CD4-positive, alpha-beta T cell (primary cell): ENCODE results near the gene FOSB. TPM values are rescaled to one million over a fixed set of nuclear protein-coding genes. Genes with fewer than 3 reads are reported as not detected.

Experiments used
- ATAC-seq: fragments of 200-7000 bp; cut with Tn5 transposase; one replicate; pipeline ENCODE4 v1.10.0; 2022; ENCODE audit warnings: mild to moderate bottlenecking; ENCODE audit not compliant: poor library complexity
- CTCF ChIA-PET: fragments of 350-600 bp; sonication (Branson Sonifier 250); formaldehyde crosslinking; loops from one replicate; lab custom pipeline; 2021; ENCODE audit warnings: antibody characterized with exemption, inconsistent platforms; lab: Charles Lee
- POLR2A ChIA-PET: fragments of 350-600 bp; sonication (Branson Sonifier 250); formaldehyde crosslinking; loops from one replicate; lab custom pipeline; 2021; ENCODE audit warnings: antibody characterized with exemption, inconsistent platforms; lab: Charles Lee
- DNase-seq, 14 experiments: peaks; one replicate each; pipeline ENCODE4 v3.0.0-alpha.2; 2013 to 2020; ENCODE audit warnings: mixed read lengths in 2 of 14
- H3K27ac ChIP-seq, 2 donors: one replicate each; pipeline versions ENCODE4 v1.5.1 to v1.7.0; 2013; ENCODE audit warnings: low read length in 2 of 2, low read depth in 1 of 2, mild to moderate bottlenecking in 1 of 2
- H3K27me3 ChIP-seq, 2 experiments: 1 replicate in 1 of 2; 2 replicates in 1 of 2; pipeline versions ENCODE4 v1.6.1 to v1.7.0; 2013; ENCODE audit warnings: low read length in 2 of 2, control low read depth in 1 of 2, mild to moderate bottlenecking in 1 of 2, moderate library complexity in 1 of 2; ENCODE audit not compliant: insufficient read depth in 2 of 2, control insufficient read depth in 1 of 2
- H3K36me3 ChIP-seq: one replicate; pipeline ENCODE4 v1.6.1; 2013; ENCODE audit warnings: low read length, control low read depth; ENCODE audit not compliant: insufficient read depth
- H3K4me1 ChIP-seq: one replicate; pipeline ENCODE4 v1.6.1; 2013; ENCODE audit warnings: low read length, control low read depth; ENCODE audit not compliant: insufficient read depth
- H3K4me3 ChIP-seq: one replicate; pipeline ENCODE4 v1.5.1; 2013; ENCODE audit warnings: mild to moderate bottlenecking, low read length, moderate library complexity
- H3K9me3 ChIP-seq, 2 experiments: 1 replicate in 1 of 2; 2 replicates in 1 of 2; pipeline versions ENCODE4 v1.6.1 to v1.7.0; 2013; ENCODE audit warnings: low read length in 2 of 2, mild to moderate bottlenecking in 2 of 2, control low read depth in 1 of 2, moderate library complexity in 1 of 2; ENCODE audit not compliant: control insufficient read depth in 1 of 2, insufficient read depth in 1 of 2
- H3K27ac Mint-ChIP-seq: one replicate; pipeline ENCODE4 v1.8.0; 2020; ENCODE audit warnings: mixed read lengths
- H3K27me3 Mint-ChIP-seq: one replicate; pipeline ENCODE4 v1.8.0; 2021; ENCODE audit warnings: mixed read lengths
- H3K36me3 Mint-ChIP-seq: one replicate; pipeline ENCODE4 v1.8.0; 2021; ENCODE audit warnings: low read depth, mixed read lengths
- H3K4me1 Mint-ChIP-seq: one replicate; pipeline ENCODE4 v1.8.0; 2021; ENCODE audit warnings: low read depth, mixed read lengths
- H3K4me3 Mint-ChIP-seq: one replicate; pipeline ENCODE4 v1.8.0; 2020; ENCODE audit warnings: mild to moderate bottlenecking, mixed read lengths
- H3K9me3 Mint-ChIP-seq: one replicate; pipeline ENCODE4 v1.8.0; 2020; ENCODE audit warnings: mixed read lengths
- CTCF ChIP-seq: fragments of 200-600 bp; IDR thresholded peaks from one replicate; pipeline ENCODE4 v1.8.0; 2022; ENCODE audit warnings: antibody characterized with exemption, mild to moderate bottlenecking
- intact Hi-C, 2 experiments: fragments of 100-400 bp; cut with DNase I in 1 of 2; cut with micrococcal nuclease in 1 of 2; formaldehyde crosslinking; loops; one replicate each; pipeline versions ENCODE4 v1.15.1 to v1.9.0; 2023 to 2025; cut with DNase I, micrococcal nuclease
- total RNA-seq, 174 experiments: library from RNA in 2 of 174; stranded (reverse) in 2 of 174; gene quantifications; one replicate each; pipeline ENCODE4 v1.2.3 and lab custom pipeline; 2021 to 2026

FOSB gene
- total RNA-seq, 2 experiments from 2014 or later = 422 to 424 TPM

- H3K4me1 ChIP-seq = peaks cover 11% of the 10 kb centered on the region
- Mint-ChIP-seq H3K27ac (no peak overlapping the region), H3K4me3 (no peak overlapping the region), H3K9me3 (no peaks in the 10 kb centered on the region), H3K36me3 (no peaks in the 10 kb centered on the region), H3K4me1 (peaks cover 7% of the 10 kb centered on the region), H3K27me3 (no peaks in the 10 kb centered on the region)
- no peaks in the 10 kb centered on the region for H3K9me3 ChIP-seq
- no peak for ATAC-seq
- ChIA-PET POLR2A (no interaction called here), CTCF (interaction anchor here (3.9 kb wide), 1 partner anchor 21 kb away, joined by 19 read pairs; no protein-coding TSS in a partner anchor)
- intact Hi-C loops = no loop called here
- DNase-seq = no peak
- H3K27ac ChIP-seq = no peak overlapping the region
- no peak for TF ChIP-seq CTCF
- no peaks in the 10 kb centered on the region for H3K36me3 ChIP-seq
- peaks cover 0 to 1% of the 10 kb centered on the region in 2 experiments for H3K27me3 ChIP-seq
- H3K4me3 ChIP-seq = no peak overlapping the region
Observed at GRCh38 chr19:45460807-45461347, 6.9 kb upstream of the FOSB start.

GRCh38 chr19:45462174-45462573 lies 5.6 kb upstream of the FOSB start:
- ChIA-PET CTCF (interaction anchor here (1.0 to 3.9 kb wide), 3 partner anchors 8 to 23 kb away, joined by 3 to 19 read pairs (median 4); no protein-coding TSS in a partner anchor), POLR2A (no interaction called here)
- Histone ChIP-seq H3K36me3 (no peaks in the 10 kb centered on the region), H3K4me1 (peaks cover 5% of the 10 kb centered on the region), H3K4me3 (no peak overlapping the region), H3K27ac (no peak overlapping the region), H3K9me3 (no peaks in the 10 kb centered on the region), H3K27me3 (no peaks in the 10 kb centered on the region)
- H3K27ac Mint-ChIP-seq = no peak overlapping the region
- no peak for TF ChIP-seq CTCF
- H3K4me3 Mint-ChIP-seq = no peak overlapping the region
- H3K27me3 Mint-ChIP-seq = no peaks in the 10 kb centered on the region
- ATAC-seq = no peak
- DNase-seq = no peak
- no peaks in the 10 kb centered on the region for H3K9me3 Mint-ChIP-seq
- H3K36me3 Mint-ChIP-seq = no peaks in the 10 kb centered on the region
- intact Hi-C loops = no loop called here
- no peaks in the 10 kb centered on the region for H3K4me1 Mint-ChIP-seq

- Histone ChIP-seq H3K27ac (no peak overlapping the region), H3K36me3 (no peaks in the 10 kb centered on the region), H3K9me3 (no peaks in the 10 kb centered on the region), H3K4me3 (no peak overlapping the region), H3K27me3 (no peaks in the 10 kb centered on the region), H3K4me1 (peaks cover 7% of the 10 kb centered on the region)
- TF ChIP-seq CTCF = no peak
- Mint-ChIP-seq H3K9me3 (no peaks in the 10 kb centered on the region), H3K27ac (no peak overlapping the region), H3K36me3 (peaks cover 8% of the 10 kb centered on the region), H3K4me1 (peaks cover 7% of the 10 kb centered on the region), H3K27me3 (no peaks in the 10 kb centered on the region), H3K4me3 (no peak overlapping the region)
- ChIA-PET CTCF (interaction anchor here (3.9 kb wide), 1 partner anchor 24 kb away, joined by 19 read pairs; no protein-coding TSS in a partner anchor), POLR2A (no interaction called here)
- ATAC-seq = no peak
- intact Hi-C loops = no loop called here
- no peak for DNase-seq
Observed at GRCh38 chr19:45463241-45463640, 4.6 kb upstream of the FOSB start.
